Upper lobe of left lung (tissue), 6 donors: Measurements from ENCODE around the gene TBC1D8B. TPM values are rescaled to one million over a fixed set of nuclear protein-coding genes. Genes with fewer than 3 reads are reported as not detected.

Source experiments
- ATAC-seq, 2 donors: fragments of 200-7000 bp; cut with Tn5 transposase; one replicate each; pipeline ENCODE4 v1.9.1; 2022; ENCODE audit warnings: mild to moderate bottlenecking in 2 of 2, moderate library complexity in 2 of 2; ENCODE audit not compliant: low FRiP score in 2 of 2
- DNase-seq, 2 donors: peaks; one replicate each; pipeline ENCODE4 v3.0.0-alpha.2; 2019 to 2020
- H3K27ac ChIP-seq, 4 donors: fragments of 200-600 bp; sonication (generic); one replicate each; pipeline ENCODE4 v1.5.1; 2016 to 2019
- H3K27me3 ChIP-seq, 4 donors: fragments of 200-600 bp; sonication (generic); one replicate each; pipeline ENCODE4 v1.5.1; 2017 to 2019
- H3K36me3 ChIP-seq, 4 donors: fragments of 200-600 bp; sonication (generic); one replicate each; pipeline ENCODE4 v1.5.1; 2016 to 2019
- H3K4me1 ChIP-seq, 4 donors: fragments of 200-600 bp; sonication (generic); one replicate each; pipeline ENCODE4 v1.5.1; 2018 to 2019
- H3K4me3 ChIP-seq, 4 donors: fragments of 200-600 bp; sonication (generic); one replicate each; pipeline ENCODE4 v1.5.1; 2017 to 2019; ENCODE audit warnings: mild to moderate bottlenecking in 2 of 4, moderate library complexity in 1 of 4
- H3K9me3 ChIP-seq, 4 donors: fragments of 200-600 bp; sonication (generic); one replicate each; pipeline ENCODE4 v1.5.1; 2018 to 2019
- EP300 ChIP-seq, 4 donors: sonication (generic); formaldehyde crosslinking; IDR thresholded peaks; one replicate each; pipeline ENCODE4 v1.5.1; 2017; ENCODE audit warnings: antibody characterized with exemption in 4 of 4, control low read depth in 2 of 4
- POLR2A ChIP-seq, 4 donors: fragments of 450-650 bp; IDR thresholded peaks; one replicate each; pipeline ENCODE4 v1.5.1; 2016 to 2017; ENCODE audit warnings: antibody characterized with exemption in 4 of 4, mild to moderate bottlenecking in 2 of 4
- POLR2AphosphoS5 ChIP-seq, 2 donors: sonication (generic); formaldehyde crosslinking; IDR thresholded peaks; one replicate each; pipeline ENCODE4 v1.5.1; 2017; ENCODE audit warnings: antibody characterized with exemption in 2 of 2
- WGBS, 2 donors: methylation state at CpG; one replicate each; pipeline ENCODE4 v1.1.5; 2017 to 2018; 5-methylcytosine and 5-hydroxymethylcytosine counted together
- total RNA-seq, 6 donors: library from RNA; depleted of rRNA in 4 of 6; stranded (reverse); fragments of >200 nt in 4 of 6; gene quantifications; one replicate each; pipeline versions ENCODE4 v1.1.0 to v1.2.1, GENCODE V29; 2016 to 2021
- TF ChIP-seq, protein P1 (sequence below), 6 experiments: fragments of 450-650 bp in 4 of 6; fragments of 200-600 bp in 2 of 6; sonication (generic) in 2 of 6; IDR thresholded peaks; one replicate each; pipeline ENCODE4 v1.5.1; 2016 to 2019; ENCODE audit warnings: antibody characterized with exemption in 6 of 6
- donor health status: DM: no; HTN: no; CAD: no; lungs with moderate emphysema.
- donor health status: DM: no; HTN: yes; CAD: no; lungs with severe emphysema.

Gene TBC1D8B
- total RNA-seq, 6 donors from 2014 or later, result 4.4 to 13.3 (median 6.0) TPM

DNA sequence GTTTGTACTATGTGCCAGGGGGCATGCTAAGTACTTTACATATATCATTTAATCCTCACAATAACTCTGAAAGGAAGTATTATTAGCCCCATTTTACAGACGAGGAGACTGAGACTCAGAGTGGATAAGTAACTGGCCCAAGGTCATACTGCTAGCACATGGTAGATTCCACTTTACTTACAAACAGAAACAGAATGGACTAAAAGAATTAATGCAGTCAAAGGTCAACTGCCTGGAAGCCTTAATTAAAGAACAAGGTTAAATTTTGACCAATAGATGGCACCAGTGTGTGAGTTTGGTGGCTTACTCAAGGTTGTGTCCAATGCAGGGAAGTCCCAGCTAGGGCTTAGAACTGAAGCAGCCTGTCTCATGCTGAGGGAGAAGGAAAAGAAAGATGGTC, 96.0 kb downstream of the TBC1D8B start:
- Histone ChIP-seq H3K36me3 (no peaks in the 10 kb centered on the region), H3K27ac (no peak overlapping the region), H3K9me3 (no peaks in the 10 kb centered on the region), H3K4me3 (no peak overlapping the region), H3K4me1 (no peaks in the 10 kb centered on the region), H3K27me3 (no peaks in the 10 kb centered on the region)
- ATAC-seq (no peak), DNase-seq (no peak)
- TF ChIP-seq, protein P1, sequence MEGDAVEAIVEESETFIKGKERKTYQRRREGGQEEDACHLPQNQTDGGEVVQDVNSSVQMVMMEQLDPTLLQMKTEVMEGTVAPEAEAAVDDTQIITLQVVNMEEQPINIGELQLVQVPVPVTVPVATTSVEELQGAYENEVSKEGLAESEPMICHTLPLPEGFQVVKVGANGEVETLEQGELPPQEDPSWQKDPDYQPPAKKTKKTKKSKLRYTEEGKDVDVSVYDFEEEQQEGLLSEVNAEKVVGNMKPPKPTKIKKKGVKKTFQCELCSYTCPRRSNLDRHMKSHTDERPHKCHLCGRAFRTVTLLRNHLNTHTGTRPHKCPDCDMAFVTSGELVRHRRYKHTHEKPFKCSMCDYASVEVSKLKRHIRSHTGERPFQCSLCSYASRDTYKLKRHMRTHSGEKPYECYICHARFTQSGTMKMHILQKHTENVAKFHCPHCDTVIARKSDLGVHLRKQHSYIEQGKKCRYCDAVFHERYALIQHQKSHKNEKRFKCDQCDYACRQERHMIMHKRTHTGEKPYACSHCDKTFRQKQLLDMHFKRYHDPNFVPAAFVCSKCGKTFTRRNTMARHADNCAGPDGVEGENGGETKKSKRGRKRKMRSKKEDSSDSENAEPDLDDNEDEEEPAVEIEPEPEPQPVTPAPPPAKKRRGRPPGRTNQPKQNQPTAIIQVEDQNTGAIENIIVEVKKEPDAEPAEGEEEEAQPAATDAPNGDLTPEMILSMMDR (IDR thresholded peaks at IDR 0.05), result peak in 5 of 6 experiments; percentile 16 to 41 (median 28)
- TF ChIP-seq POLR2AphosphoS5 (IDR thresholded peaks at IDR 0.05), result no peak
- TF ChIP-seq POLR2A (IDR thresholded peaks at IDR 0.05), result no peak
- WGBS, 2 donors, result 17 to 62% methylated on average over 1 of the region's 1 CpG

DNA sequence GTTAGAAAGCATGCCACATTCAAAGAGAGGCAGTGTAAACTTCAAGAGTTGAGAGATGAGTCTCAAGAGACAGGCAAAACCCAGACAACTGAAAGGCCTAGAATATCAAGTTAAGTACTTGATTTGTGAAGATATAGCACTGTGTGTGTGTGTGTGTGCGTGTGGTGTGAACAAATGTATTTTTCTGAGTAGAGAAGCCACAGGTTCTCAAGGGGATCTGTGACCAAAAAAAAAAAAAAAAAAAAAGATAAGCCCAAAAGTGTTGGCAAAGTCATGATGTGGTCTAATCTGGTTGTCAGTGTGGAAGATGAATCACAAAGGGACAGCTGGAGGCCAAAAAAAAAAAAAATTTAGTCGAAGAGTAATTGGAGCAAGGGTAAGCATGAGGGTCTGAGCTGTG, 96.8 kb downstream of the TBC1D8B start:
- DNase-seq (no peak), ATAC-seq (no peak)
- WGBS, 2 donors, result 54% methylated on average over 2 of the region's 2 CpGs
- Histone ChIP-seq H3K4me1 (no peaks in the 10 kb centered on the region), H3K27ac (no peak overlapping the region), H3K9me3 (no peaks in the 10 kb centered on the region), H3K36me3 (no peaks in the 10 kb centered on the region), H3K27me3 (no peaks in the 10 kb centered on the region), H3K4me3 (no peak overlapping the region)
- TF ChIP-seq POLR2A (IDR thresholded peaks at IDR 0.05) (no peak), POLR2AphosphoS5 (IDR thresholded peaks at IDR 0.05) (no peak), EP300 (IDR thresholded peaks at IDR 0.05) (no peak)
- TF ChIP-seq, protein P1 (IDR thresholded peaks at IDR 0.05), result no peak

DNA sequence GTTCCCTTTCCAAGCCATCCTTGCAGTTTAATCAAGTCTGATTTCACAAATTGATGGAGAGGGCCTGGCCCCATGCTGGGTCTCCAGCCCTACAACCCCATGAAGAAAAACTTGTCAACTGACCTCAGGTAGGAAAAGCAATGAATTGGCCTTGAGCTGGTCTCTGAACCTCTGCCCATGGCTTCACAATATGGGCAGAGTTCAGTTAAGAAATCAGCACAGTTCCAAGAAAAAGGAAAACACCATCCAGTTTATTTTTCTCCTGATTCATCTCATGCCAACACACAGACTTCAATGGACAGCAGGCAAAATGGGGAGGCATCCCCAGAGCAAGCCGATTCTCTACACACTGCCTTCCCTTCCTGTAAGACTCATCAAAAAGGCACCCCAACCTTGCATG, 97.4 kb downstream of the TBC1D8B start:
- H3K27ac ChIP-seq, result no peak overlapping the region
- H3K9me3 ChIP-seq, result no peaks in the 10 kb centered on the region
- H3K36me3 ChIP-seq, result no peaks in the 10 kb centered on the region
- no peaks in the 10 kb centered on the region for H3K27me3 ChIP-seq
- ATAC-seq (no peak), DNase-seq (no peak)
- WGBS, 2 donors, result 80 to 100% methylated on average over 1 of the region's 1 CpG
- TF ChIP-seq, protein P1 (IDR thresholded peaks at IDR 0.05), result no peak
- TF ChIP-seq EP300 (IDR thresholded peaks at IDR 0.05), result no peak
- TF ChIP-seq POLR2AphosphoS5 (IDR thresholded peaks at IDR 0.05), result no peak
- TF ChIP-seq POLR2A (IDR thresholded peaks at IDR 0.05), result no peak
- no peaks in the 10 kb centered on the region for H3K4me1 ChIP-seq
- no peak overlapping the region for H3K4me3 ChIP-seq

DNA sequence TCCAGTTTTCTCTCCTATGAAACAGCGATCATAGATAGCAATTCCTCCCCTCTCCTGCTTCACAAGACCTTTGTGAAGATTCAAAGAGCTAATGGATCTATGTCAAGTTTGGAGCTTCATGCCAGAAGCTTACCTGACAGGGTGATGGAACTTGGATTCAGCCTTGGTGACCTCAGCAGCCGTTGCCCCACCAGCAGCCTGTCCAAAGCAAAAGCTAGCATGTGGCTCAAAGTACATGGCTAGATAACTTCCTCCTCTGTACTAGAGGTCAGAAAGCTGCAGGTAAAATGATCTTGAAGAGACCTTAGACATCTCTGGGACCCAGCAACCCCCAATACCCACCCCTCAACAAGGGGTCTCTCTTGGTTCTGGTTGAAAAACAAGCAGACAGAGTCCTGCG, 98.9 kb downstream of the TBC1D8B start:
- Histone ChIP-seq H3K27ac (no peak overlapping the region), H3K27me3 (no peaks in the 10 kb centered on the region), H3K36me3 (no peaks in the 10 kb centered on the region), H3K4me3 (no peak overlapping the region), H3K4me1 (no peaks in the 10 kb centered on the region), H3K9me3 (no peaks in the 10 kb centered on the region)
- DNase-seq, result no peak
- no peak for ATAC-seq
- TF ChIP-seq, protein P1 (IDR thresholded peaks at IDR 0.05), result no peak
- TF ChIP-seq POLR2AphosphoS5 (IDR thresholded peaks at IDR 0.05), result no peak
- TF ChIP-seq POLR2A (IDR thresholded peaks at IDR 0.05), result no peak
- TF ChIP-seq EP300 (IDR thresholded peaks at IDR 0.05), result no peak
- WGBS, 2 donors, result 84% methylated on average over 3 of the region's 3 CpGs; no CpG with 5 or more reads in 1 of the 2 donors

DNA sequence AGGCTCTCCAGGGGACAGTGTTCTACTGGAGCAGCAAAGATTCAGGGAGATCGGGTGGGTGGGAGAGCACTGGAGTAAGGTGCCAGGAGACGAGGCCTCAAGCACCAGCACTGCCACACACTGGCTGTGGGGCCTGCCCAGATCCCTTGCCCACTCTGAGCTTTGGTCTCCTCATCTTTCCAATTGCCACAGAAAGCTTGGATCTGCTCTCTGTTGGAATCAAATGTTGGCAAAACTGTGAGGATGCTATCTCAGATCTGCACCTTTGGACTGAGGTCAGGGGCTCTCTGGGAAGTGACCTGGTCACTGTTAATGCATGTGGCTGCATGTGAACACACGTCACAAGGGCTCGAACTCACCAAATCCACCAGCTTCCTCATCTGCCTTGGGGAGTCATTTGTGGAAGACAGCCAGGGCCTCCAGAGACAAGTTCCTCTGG, 99.3 kb downstream of the TBC1D8B start:
- no peaks in the 10 kb centered on the region for H3K36me3 ChIP-seq
- H3K27me3 ChIP-seq, result no peaks in the 10 kb centered on the region
- H3K27ac ChIP-seq, result no peak overlapping the region
- TF ChIP-seq POLR2A (IDR thresholded peaks at IDR 0.05), result no peak
- no peak for TF ChIP-seq POLR2AphosphoS5 (IDR thresholded peaks at IDR 0.05)
- TF ChIP-seq, protein P1 (IDR thresholded peaks at IDR 0.05), result no peak
- no peak for TF ChIP-seq EP300 (IDR thresholded peaks at IDR 0.05)
- H3K9me3 ChIP-seq, result no peaks in the 10 kb centered on the region
- WGBS, 2 donors, result 66% methylated on average over 4 of the region's 4 CpGs; no CpG with 5 or more reads in 1 of the 2 donors
- H3K4me3 ChIP-seq, result no peak overlapping the region
- DNase-seq (no peak), ATAC-seq (no peak)
- H3K4me1 ChIP-seq, result no peaks in the 10 kb centered on the region
